Measurements from ENCODE around the gene TMEM161B. TPM values are rescaled to one million over a fixed set of nuclear protein-coding genes. Genes with fewer than 3 reads are reported as not detected.

The TMEM161B gene
- total and polyA plus RNA-seq, 2 of the 13 experiments (the other 11 are each of a cell fraction or from before 2014, with no cell fraction given), result 15.0 to 22.1 TPM

DNA sequence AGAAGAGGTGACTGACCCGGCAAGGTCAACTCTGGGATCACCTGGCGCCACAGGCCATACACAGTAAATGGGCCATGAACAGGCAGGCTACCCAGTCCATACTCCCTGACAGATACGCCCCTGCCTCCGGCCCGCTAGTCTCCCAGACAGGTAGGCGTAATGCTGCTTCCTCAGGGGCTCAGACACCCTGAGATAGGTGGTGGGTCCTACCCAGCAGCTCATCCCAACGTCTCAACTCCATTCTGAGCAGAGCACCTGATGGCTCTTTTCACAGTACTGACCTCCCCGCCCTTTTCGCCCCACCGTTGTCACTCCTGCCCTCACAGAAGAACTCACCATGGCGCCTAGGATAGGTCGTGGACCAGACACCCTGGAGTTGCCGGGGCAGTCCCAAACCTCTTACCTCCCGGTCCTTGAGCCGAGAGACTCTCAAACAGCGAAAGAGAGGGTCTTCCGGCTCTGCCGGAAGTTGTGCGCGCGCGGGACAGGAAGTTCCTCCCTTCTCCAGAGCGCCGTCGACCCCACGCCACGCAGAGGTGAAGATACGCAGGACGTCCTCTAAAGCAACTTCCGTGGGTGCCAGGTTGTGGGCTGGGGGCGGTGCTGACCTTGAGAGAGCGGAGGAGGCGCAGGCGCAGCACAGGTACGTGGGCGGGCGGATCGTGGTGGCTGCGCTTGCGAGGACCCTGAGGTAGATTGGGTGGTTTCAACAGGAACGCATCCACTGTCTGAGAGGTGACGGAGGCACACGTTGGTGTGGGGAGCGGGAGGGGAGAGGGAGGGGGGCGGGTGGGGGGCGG is at the start of gene TMEM161B (continued):
- TF ChIP-seq, protein P1, sequence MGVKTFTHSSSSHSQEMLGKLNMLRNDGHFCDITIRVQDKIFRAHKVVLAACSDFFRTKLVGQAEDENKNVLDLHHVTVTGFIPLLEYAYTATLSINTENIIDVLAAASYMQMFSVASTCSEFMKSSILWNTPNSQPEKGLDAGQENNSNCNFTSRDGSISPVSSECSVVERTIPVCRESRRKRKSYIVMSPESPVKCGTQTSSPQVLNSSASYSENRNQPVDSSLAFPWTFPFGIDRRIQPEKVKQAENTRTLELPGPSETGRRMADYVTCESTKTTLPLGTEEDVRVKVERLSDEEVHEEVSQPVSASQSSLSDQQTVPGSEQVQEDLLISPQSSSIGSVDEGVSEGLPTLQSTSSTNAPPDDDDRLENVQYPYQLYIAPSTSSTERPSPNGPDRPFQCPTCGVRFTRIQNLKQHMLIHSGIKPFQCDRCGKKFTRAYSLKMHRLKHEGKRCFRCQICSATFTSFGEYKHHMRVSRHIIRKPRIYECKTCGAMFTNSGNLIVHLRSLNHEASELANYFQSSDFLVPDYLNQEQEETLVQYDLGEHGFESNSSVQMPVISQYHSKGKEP (CRISPR knock-in tag; IDR thresholded peaks at IDR 0.05), result no peak
- no peak for TF ChIP-seq HDAC6 (IDR thresholded peaks at IDR 0.05; ENCODE audit: low read depth, low read length)
- no peak for TF ChIP-seq ZNF431 (CRISPR knock-in tag; IDR thresholded peaks at IDR 0.05; ENCODE audit: borderline replicate concordance, low read depth)
- TF ChIP-seq, protein P2, sequence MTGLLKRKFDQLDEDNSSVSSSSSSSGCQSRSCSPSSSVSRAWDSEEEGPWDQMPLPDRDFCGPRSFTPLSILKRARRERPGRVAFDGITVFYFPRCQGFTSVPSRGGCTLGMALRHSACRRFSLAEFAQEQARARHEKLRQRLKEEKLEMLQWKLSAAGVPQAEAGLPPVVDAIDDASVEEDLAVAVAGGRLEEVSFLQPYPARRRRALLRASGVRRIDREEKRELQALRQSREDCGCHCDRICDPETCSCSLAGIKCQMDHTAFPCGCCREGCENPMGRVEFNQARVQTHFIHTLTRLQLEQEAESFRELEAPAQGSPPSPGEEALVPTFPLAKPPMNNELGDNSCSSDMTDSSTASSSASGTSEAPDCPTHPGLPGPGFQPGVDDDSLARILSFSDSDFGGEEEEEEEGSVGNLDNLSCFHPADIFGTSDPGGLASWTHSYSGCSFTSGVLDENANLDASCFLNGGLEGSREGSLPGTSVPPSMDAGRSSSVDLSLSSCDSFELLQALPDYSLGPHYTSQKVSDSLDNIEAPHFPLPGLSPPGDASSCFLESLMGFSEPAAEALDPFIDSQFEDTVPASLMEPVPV (CRISPR knock-in tag; IDR thresholded peaks at IDR 0.05), result peak; percentile 57; the same call in 1 of the 2 replicates
- peak; percentile 15; the same call in 1 of the 2 replicates for TF ChIP-seq ONECUT2 (CRISPR knock-in tag; IDR thresholded peaks at IDR 0.05)
- TF ChIP-seq TOE1 (CRISPR knock-in tag; IDR thresholded peaks at IDR 0.05), result no peak
- TF ChIP-seq GABPA (IDR thresholded peaks at IDR 0.05; ENCODE audit: low read depth, low read length), result peak; percentile 96
- TF ChIP-seq GABPA (CRISPR knock-in tag; IDR thresholded peaks at IDR 0.05; ENCODE audit: low read depth), result peak; percentile 99
- no peak for TF ChIP-seq IRF1 (CRISPR knock-in tag; IDR thresholded peaks at IDR 0.05; ENCODE audit: low read depth)
- no peak for TF ChIP-seq RORA (CRISPR knock-in tag; IDR thresholded peaks at IDR 0.05)
- no peak for TF ChIP-seq ZBTB42 (CRISPR knock-in tag; IDR thresholded peaks at IDR 0.05)
- peak; percentile 66; the same call in 1 of the 2 replicates for TF ChIP-seq MEF2D (CRISPR knock-in tag; IDR thresholded peaks at IDR 0.05)
- peak; percentile 40 for TF ChIP-seq RXRB (CRISPR knock-in tag; IDR thresholded peaks at IDR 0.05; ENCODE audit: borderline replicate concordance)
- TF ChIP-seq, protein P3, sequence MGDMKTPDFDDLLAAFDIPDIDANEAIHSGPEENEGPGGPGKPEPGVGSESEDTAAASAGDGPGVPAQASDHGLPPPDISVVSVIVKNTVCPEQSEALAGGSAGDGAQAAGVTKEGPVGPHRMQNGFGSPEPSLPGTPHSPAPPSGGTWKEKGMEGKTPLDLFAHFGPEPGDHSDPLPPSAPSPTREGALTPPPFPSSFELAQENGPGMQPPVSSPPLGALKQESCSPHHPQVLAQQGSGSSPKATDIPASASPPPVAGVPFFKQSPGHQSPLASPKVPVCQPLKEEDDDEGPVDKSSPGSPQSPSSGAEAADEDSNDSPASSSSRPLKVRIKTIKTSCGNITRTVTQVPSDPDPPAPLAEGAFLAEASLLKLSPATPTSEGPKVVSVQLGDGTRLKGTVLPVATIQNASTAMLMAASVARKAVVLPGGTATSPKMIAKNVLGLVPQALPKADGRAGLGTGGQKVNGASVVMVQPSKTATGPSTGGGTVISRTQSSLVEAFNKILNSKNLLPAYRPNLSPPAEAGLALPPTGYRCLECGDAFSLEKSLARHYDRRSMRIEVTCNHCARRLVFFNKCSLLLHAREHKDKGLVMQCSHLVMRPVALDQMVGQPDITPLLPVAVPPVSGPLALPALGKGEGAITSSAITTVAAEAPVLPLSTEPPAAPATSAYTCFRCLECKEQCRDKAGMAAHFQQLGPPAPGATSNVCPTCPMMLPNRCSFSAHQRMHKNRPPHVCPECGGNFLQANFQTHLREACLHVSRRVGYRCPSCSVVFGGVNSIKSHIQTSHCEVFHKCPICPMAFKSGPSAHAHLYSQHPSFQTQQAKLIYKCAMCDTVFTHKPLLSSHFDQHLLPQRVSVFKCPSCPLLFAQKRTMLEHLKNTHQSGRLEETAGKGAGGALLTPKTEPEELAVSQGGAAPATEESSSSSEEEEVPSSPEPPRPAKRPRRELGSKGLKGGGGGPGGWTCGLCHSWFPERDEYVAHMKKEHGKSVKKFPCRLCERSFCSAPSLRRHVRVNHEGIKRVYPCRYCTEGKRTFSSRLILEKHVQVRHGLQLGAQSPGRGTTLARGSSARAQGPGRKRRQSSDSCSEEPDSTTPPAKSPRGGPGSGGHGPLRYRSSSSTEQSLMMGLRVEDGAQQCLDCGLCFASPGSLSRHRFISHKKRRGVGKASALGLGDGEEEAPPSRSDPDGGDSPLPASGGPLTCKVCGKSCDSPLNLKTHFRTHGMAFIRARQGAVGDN (CRISPR knock-in tag; IDR thresholded peaks at IDR 0.05), result peak; percentile 88
- no peak for TF ChIP-seq FOXJ3 (CRISPR knock-in tag; IDR thresholded peaks at IDR 0.05; ENCODE audit: borderline replicate concordance)
- peak; percentile 18 to 64; a peak in 1 of 4 replicates for TF ChIP-seq HMGXB4 (CRISPR knock-in tag; IDR thresholded peaks at IDR 0.05; ENCODE audit: borderline replicate concordance in 1 of 2, low read depth in 1 of 2)
- no peak for TF ChIP-seq ZNF230 (CRISPR knock-in tag; IDR thresholded peaks at IDR 0.05)

Data from HepG2 (cell line).